ENCODE results near the gene SLCO3A1.

Gene SLCO3A1

DNA sequence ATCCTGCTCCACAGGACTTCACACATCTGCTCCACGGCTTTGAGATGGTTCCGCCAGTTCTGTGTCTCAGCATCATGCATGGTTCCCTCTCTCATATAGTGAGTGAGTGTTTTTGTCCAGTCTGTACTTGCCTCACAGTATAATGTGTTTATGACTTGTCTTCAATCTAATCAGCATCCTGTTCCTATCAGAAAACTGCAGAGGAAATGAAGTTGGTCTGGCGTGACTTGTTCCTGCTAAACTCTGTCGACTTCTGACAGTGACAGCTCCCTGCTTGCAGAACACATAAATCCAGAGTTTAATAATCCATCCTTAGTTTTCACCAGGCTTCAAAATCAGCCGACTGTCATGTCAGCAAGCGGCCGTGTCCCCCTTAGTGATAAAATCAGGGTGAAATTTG is 222.3 kb downstream of the SLCO3A1 start:
- H3K4me3 ChIP-seq (ENCODE audit: control insufficient read depth, low read depth, low read length): no peak overlapping the region
- TF ChIP-seq, protein P1, sequence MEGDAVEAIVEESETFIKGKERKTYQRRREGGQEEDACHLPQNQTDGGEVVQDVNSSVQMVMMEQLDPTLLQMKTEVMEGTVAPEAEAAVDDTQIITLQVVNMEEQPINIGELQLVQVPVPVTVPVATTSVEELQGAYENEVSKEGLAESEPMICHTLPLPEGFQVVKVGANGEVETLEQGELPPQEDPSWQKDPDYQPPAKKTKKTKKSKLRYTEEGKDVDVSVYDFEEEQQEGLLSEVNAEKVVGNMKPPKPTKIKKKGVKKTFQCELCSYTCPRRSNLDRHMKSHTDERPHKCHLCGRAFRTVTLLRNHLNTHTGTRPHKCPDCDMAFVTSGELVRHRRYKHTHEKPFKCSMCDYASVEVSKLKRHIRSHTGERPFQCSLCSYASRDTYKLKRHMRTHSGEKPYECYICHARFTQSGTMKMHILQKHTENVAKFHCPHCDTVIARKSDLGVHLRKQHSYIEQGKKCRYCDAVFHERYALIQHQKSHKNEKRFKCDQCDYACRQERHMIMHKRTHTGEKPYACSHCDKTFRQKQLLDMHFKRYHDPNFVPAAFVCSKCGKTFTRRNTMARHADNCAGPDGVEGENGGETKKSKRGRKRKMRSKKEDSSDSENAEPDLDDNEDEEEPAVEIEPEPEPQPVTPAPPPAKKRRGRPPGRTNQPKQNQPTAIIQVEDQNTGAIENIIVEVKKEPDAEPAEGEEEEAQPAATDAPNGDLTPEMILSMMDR (conservative IDR thresholded peaks at IDR 0.05; ENCODE audit: control insufficient read depth, insufficient read depth, low read depth, low read length): no peak
- DNase-seq (ENCODE audit: low read depth): no peak

DNA sequence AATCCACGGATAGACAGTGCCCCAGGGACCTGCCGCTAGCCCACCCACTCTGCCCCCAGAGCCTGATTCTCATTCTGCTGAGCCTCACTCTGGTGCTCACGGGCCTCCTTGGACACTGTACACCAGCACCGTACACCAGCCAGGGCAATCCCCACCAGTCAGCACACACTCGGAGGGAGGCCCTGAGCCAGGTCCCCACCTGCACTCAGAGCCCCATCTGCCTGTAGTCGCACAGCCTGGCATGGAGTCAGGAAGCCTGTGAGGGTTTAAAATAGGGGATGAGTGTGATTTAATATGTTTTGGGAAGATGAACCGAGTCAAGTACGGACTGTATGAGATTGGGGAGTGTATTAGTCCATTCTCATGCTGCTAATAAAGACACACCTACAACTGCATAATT is 223.0 kb downstream of the SLCO3A1 start:
- no peak overlapping the region for H3K4me3 ChIP-seq (ENCODE audit: control insufficient read depth, low read depth, low read length)
- TF ChIP-seq, protein P1 (conservative IDR thresholded peaks at IDR 0.05; ENCODE audit: control insufficient read depth, insufficient read depth, low read depth, low read length): no peak
- DNase-seq (ENCODE audit: low read depth): no peak

DNA sequence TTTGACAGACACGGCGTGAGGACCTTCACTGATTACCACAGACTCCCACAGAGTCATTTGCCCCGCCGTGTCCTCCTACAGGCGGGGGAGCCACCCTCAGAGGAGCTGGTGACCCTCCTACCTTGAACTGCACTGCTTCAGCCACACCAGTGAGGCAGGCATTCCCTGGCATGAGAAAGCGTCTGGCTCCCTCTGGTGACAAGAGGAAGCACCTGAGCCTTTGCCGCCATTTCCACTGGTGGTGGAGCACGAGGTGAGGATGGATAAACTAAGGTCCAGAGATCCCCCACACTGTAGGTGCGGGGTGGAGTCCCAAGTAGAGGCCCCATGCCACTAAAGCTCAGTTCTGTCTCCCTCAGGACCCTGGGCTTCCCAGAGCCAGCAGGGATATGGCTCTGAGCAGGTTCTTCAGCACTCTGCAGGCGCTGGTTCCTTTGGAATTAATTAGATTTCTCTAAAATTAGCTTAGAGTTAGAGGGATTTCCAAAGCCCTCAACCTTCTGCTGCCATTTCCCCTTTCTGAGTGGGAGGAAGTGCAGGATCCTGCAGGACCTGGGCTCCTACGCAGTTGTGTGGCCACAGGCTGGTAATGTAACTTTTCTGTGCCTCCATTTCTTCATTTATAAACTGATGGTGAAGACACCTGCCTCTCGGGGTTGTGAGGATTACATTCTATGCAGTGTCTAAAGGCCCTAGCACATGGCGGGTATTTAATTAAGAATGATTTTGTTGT is 224.0 kb downstream of the SLCO3A1 start:
- peak; percentile 64 for DNase-seq (ENCODE audit: low read depth)
- H3K4me3 ChIP-seq (ENCODE audit: control insufficient read depth, low read depth, low read length): no peak overlapping the region
- TF ChIP-seq, protein P1 (conservative IDR thresholded peaks at IDR 0.05; ENCODE audit: control insufficient read depth, insufficient read depth, low read depth, low read length): peak; percentile 77

DNA sequence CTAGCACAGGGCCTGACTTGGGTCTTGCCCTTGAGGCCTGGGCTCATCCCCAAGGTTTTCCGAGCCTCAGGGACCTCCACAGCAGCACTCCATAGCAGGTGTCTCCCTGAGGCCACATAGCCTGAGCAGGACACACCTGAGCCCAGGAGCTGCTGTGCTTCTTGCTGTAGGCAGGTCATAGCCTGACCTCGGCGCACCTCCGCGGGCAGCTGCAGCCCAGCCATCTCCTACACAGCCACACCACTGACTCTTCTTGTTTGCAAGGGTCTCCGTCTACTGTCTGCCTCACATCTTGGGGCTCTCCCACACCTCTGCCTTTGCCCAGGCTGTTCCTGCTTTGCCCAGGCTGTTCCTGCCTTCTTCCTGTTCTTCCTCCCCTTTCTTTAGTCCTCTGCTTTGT is 224.8 kb downstream of the SLCO3A1 start:
- TF ChIP-seq, protein P1 (conservative IDR thresholded peaks at IDR 0.05; ENCODE audit: control insufficient read depth, insufficient read depth, low read depth, low read length): no peak
- DNase-seq (ENCODE audit: low read depth): no peak
- H3K4me3 ChIP-seq (ENCODE audit: control insufficient read depth, low read depth, low read length): no peak overlapping the region

DNA sequence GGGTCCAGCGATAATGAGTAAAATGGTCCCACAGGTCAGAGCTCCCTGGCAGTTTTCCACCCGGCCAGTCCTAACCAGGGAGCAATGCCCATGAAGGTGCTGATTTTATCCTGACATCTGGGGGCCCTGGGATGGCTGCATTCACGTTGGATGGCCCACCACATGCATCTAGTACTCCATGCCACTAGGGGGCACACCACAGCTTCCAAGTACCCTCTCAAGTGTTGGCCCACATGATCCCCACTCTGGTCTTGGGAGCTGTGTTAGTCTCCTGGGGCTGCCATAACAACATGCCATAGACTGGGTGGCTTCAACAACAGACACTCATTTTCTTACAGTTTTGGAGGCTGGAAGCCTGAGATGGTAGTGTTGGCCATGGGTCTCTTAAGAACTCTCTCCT is 225.5 kb downstream of the SLCO3A1 start:
- peak; percentile 38 for DNase-seq (ENCODE audit: low read depth)
- no peak overlapping the region for H3K4me3 ChIP-seq (ENCODE audit: control insufficient read depth, low read depth, low read length)
- TF ChIP-seq, protein P1 (conservative IDR thresholded peaks at IDR 0.05; ENCODE audit: control insufficient read depth, insufficient read depth, low read depth, low read length): peak; percentile 39

DNA sequence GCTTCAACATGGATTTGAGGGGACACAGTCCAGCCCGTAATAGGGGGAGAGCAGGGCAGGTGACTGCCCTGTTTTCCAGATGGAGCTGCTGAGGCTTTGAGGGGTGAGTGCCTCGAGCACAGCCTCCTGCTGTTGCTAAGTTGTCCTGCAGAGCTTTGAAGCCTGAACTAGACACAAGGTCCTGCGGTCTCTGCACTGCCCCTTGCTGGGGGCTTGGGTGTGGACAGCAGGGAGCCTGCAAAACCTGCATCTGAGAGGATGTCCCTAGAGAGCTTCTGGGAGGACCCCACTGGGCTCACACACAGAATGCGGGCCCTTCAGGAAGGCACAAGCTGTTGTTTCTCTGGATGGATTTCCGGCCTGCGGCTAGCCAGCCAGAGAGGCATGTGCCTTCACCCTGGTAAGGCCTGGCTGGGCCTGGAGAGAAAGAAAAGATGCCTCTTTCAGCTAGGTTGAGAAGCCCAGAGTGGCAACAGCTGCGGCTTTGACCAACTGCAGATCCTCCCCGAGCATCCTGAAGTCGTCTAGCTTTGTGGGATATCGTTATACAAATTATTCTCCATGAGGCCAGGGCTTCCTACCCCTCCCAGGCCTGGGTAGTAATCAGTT is 226.2 kb downstream of the SLCO3A1 start:
- DNase-seq (ENCODE audit: low read depth): no peak
- H3K4me3 ChIP-seq (ENCODE audit: control insufficient read depth, low read depth, low read length): no peak overlapping the region
- TF ChIP-seq, protein P1 (conservative IDR thresholded peaks at IDR 0.05; ENCODE audit: control insufficient read depth, insufficient read depth, low read depth, low read length): no peak

All from fibroblast of mammary gland (primary cell).